OCI-LY7 (cell line): ENCODE measurements around the gene COX20. TPM values are rescaled to one million over a fixed set of nuclear protein-coding genes. Genes with fewer than 3 reads are reported as not detected.

ENCODE experiments used
- BruUV-seq: library from RNA; stranded (reverse); fragments of 400-500 nt; replicated peaks from 2 replicates; lab custom pipeline; 2021; lab: Mats Ljungman, UMichigan
- CTCF ChIA-PET: fragments of 300-600 bp; sonication (Branson Sonifier 250); formaldehyde crosslinking; loops from one replicate; lab custom pipeline; 2022; ENCODE audit warnings: antibody characterized with exemption; ENCODE audit not compliant: unreplicated experiment; lab: Charles Lee
- POLR2A ChIA-PET: fragments of 300-600 bp; sonication (Branson Sonifier 250); formaldehyde crosslinking; loops from one replicate; lab custom pipeline; 2022; ENCODE audit warnings: antibody characterized with exemption; lab: Charles Lee
- DNase-seq: peaks from one replicate; pipeline ENCODE4 v3.0.0-alpha.2; 2015; ENCODE audit warnings: low spot score
- H2AFZ ChIP-seq: fragments of 200-600 bp; sonication (generic), shearing (Covaris generic); 2 replicates; pipeline ENCODE4 v1.6.1; 2014; ENCODE audit warnings: mild to moderate bottlenecking, antibody characterized with exemption, low read length, moderate library complexity
- H3K27ac ChIP-seq: fragments of 200-600 bp; sonication (generic); 2 replicates; pipeline ENCODE4 v1.5.1; 2014; ENCODE audit warnings: mixed run types, low read depth, mild to moderate bottlenecking, moderate library complexity, low read length, inconsistent platforms; ENCODE audit not compliant: poor library complexity, severe bottlenecking
- H3K36me3 ChIP-seq: fragments of 200-600 bp; sonication (generic); 2 replicates; pipeline ENCODE4 v1.6.1; 2014; ENCODE audit warnings: mild to moderate bottlenecking, antibody characterized with exemption, low read length, moderate library complexity, mixed read lengths; ENCODE audit not compliant: insufficient read depth
- H3K4me1 ChIP-seq: fragments of 200-600 bp; sonication (generic); 2 replicates; pipeline ENCODE4 v1.5.1; 2014; ENCODE audit warnings: mild to moderate bottlenecking, low read length; ENCODE audit not compliant: insufficient read depth, poor library complexity, severe bottlenecking
- H3K4me2 ChIP-seq: fragments of 200-600 bp; sonication (generic); 2 replicates; pipeline ENCODE4 v1.6.1; 2014; ENCODE audit warnings: mild to moderate bottlenecking, low read length
- H3K4me3 ChIP-seq: fragments of 200-600 bp; sonication (generic); 2 replicates; pipeline ENCODE4 v1.5.1; 2014; ENCODE audit warnings: mild to moderate bottlenecking, low read depth, low read length; ENCODE audit not compliant: poor library complexity, severe bottlenecking
- H3K79me2 ChIP-seq: fragments of 200-600 bp; sonication (generic); 2 replicates; pipeline ENCODE4 v1.6.1; 2016; ENCODE audit warnings: low read depth, mild to moderate bottlenecking, low read length, moderate library complexity, mixed read lengths; ENCODE audit not compliant: insufficient read depth
- H3K9me2 ChIP-seq: fragments of 200-600 bp; sonication (generic); 2 replicates; pipeline ENCODE4 v1.6.1; 2016; ENCODE audit warnings: mild to moderate bottlenecking, low read length, mixed read lengths; ENCODE audit not compliant: insufficient read depth
- H3K9me3 ChIP-seq: fragments of 200-600 bp; sonication (generic); 2 replicates; pipeline ENCODE4 v1.6.1; 2014; ENCODE audit warnings: mild to moderate bottlenecking, mixed run types, low read length, mixed read lengths
- H4K20me1 ChIP-seq: fragments of 200-600 bp; sonication (generic); 2 replicates; pipeline ENCODE4 v1.6.1; 2014; ENCODE audit warnings: mild to moderate bottlenecking, antibody characterized with exemption, low read length, moderate library complexity, mixed read lengths; ENCODE audit not compliant: insufficient read depth
- EZH2phosphoT487 ChIP-seq: fragments of 200-600 bp; sonication (generic); IDR thresholded peaks from 2 replicates; pipeline ENCODE4 v1.6.1; 2018; ENCODE audit warnings: low read depth, borderline replicate concordance, mild to moderate bottlenecking, mixed run types, antibody characterized with exemption, low read length, moderate library complexity, mixed read lengths
- intact Hi-C: fragments of 100-400 bp; cut with micrococcal nuclease; formaldehyde crosslinking; loops from one replicate; pipeline ENCODE4 v1.10.0; 2022; ENCODE audit not compliant: unreplicated experiment
- total RNA-seq, 2 experiments: library from RNA; depleted of rRNA in 1 of 2; stranded (reverse); fragments of >200 nt in 1 of 2; shearing (Covaris generic) in 1 of 2; gene quantifications; 2 replicates each; pipeline ENCODE4 v1.2.3, GENCODE V29; 2014 to 2022
- TF ChIP-seq, protein P1 (sequence below): fragments of 200-600 bp; sonication (generic); conservative IDR thresholded peaks from 2 replicates; pipeline ENCODE4 v1.5.1; 2014; ENCODE audit warnings: mild to moderate bottlenecking, antibody characterized with exemption, low read length, moderate library complexity, mixed read lengths

COX20 gene
- total RNA-seq, 2 experiments from 2014 or later, result 12.7 to 26.3 TPM

DNA sequence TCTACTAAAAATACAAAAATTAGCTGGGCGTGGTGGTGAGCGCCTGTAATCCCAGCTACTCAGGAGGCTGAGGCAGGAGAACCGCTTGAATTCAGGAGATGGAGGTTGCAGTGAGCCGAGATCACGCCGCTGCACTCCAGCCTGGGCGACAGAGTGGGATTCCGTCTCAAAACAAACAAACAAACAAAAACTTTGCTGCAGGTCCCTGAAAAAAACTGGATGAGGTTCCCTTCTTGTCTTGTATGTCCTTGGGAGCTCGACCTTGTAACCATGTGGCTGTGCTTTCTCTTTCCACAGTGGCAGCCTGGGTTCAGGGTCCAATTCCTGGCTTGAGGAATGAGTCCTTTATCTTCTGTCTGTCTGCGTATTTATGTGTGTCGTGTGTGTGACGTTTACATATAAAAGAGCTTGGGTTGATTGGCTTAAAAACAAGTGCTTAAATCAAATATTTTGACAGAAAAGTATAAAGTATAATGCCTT, 18.0 kb upstream of the COX20 start:
- ChIA-PET POLR2A (no interaction called here), CTCF (no interaction called here)
- TF ChIP-seq EZH2phosphoT487, result no peak
- TF ChIP-seq, protein P1, sequence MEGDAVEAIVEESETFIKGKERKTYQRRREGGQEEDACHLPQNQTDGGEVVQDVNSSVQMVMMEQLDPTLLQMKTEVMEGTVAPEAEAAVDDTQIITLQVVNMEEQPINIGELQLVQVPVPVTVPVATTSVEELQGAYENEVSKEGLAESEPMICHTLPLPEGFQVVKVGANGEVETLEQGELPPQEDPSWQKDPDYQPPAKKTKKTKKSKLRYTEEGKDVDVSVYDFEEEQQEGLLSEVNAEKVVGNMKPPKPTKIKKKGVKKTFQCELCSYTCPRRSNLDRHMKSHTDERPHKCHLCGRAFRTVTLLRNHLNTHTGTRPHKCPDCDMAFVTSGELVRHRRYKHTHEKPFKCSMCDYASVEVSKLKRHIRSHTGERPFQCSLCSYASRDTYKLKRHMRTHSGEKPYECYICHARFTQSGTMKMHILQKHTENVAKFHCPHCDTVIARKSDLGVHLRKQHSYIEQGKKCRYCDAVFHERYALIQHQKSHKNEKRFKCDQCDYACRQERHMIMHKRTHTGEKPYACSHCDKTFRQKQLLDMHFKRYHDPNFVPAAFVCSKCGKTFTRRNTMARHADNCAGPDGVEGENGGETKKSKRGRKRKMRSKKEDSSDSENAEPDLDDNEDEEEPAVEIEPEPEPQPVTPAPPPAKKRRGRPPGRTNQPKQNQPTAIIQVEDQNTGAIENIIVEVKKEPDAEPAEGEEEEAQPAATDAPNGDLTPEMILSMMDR, result no peak
- Histone ChIP-seq H4K20me1 (no peaks in the 10 kb centered on the region), H3K4me3 (no peak overlapping the region), H3K36me3 (no peaks in the 10 kb centered on the region), H3K79me2 (no peaks in the 10 kb centered on the region), H3K9me3 (no peaks in the 10 kb centered on the region), H3K27ac (no peak overlapping the region), H3K4me1 (peaks cover 9% of the 10 kb centered on the region), H2AFZ (no peak overlapping the region), H3K4me2 (no peak overlapping the region), H3K9me2 (no peaks in the 10 kb centered on the region)
- DNase-seq, result no peak
- BruUV-seq, result no TSS peak
- intact Hi-C loops, result no loop called here

DNA sequence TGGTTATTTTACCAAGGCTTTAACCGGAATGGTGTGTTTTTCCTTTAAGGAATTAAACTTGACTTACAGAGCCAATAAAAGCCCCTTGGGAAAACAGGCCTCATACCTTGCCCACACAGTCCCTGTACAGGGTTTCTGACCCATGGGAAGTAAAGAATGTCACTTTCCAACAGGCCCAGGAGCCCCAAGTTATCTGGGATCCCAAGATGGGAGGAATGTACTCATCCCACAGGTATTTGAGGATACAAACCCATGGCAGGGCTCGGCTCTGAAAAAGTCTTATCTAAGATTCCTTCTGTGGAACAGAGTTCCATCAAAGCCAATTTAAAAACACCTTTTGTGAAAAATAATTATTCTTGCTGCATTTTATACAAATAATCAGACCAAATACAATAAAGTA, 15.3 kb upstream of the COX20 start:
- ChIA-PET CTCF (no interaction called here), POLR2A (interaction anchor here (1.0 kb wide), 1 partner anchor 141 kb away, joined by 3 read pairs; no protein-coding TSS in a partner anchor)
- no peak for DNase-seq
- Histone ChIP-seq H3K9me2 (no peaks in the 10 kb centered on the region), H3K4me1 (peaks cover 9% of the 10 kb centered on the region), H3K4me2 (no peak overlapping the region), H3K27ac (no peak overlapping the region), H2AFZ (no peak overlapping the region), H4K20me1 (no peaks in the 10 kb centered on the region), H3K9me3 (no peaks in the 10 kb centered on the region), H3K36me3 (no peaks in the 10 kb centered on the region), H3K4me3 (no peak overlapping the region), H3K79me2 (no peaks in the 10 kb centered on the region)
- BruUV-seq, result no TSS peak
- no peak for TF ChIP-seq EZH2phosphoT487
- TF ChIP-seq, protein P1, result no peak
- intact Hi-C loops, result no loop called here

DNA sequence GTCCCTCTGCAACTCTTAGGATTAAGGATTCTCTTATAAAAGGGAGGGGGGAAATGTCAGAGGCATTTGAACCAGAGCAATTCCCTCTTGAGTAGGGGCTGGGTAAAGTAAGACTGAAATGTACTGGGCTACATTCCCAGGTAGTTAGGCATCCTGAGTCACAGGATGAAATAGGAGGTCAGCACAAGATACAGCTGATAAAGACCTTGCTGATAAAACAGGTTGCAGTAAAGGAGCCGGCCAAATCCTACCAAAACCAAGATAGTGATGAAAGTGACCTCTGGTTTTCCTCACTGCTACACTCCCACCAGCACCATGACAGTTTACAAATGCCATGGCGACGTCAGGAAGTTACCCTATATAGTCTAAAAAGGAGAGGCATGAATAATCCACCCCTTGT, 14.3 kb upstream of the COX20 start:
- H3K27ac ChIP-seq, result no peak overlapping the region
- no peaks in the 10 kb centered on the region for H3K79me2 ChIP-seq
- intact Hi-C loops, result no loop called here
- no peaks in the 10 kb centered on the region for H3K36me3 ChIP-seq
- H4K20me1 ChIP-seq, result no peaks in the 10 kb centered on the region
- ChIA-PET POLR2A (interaction anchor here (1.0 kb wide), 1 partner anchor 140 kb away, joined by 3 read pairs; no protein-coding TSS in a partner anchor), CTCF (no interaction called here)
- no peak for TF ChIP-seq EZH2phosphoT487
- TF ChIP-seq, protein P1, result no peak
- no peaks in the 10 kb centered on the region for H3K9me3 ChIP-seq
- no TSS peak for BruUV-seq
- DNase-seq, result no peak
- H3K4me1 ChIP-seq, result peaks cover under 1% of the 10 kb centered on the region
- H2AFZ ChIP-seq, result no peak overlapping the region
- no peak overlapping the region for H3K4me2 ChIP-seq
- H3K9me2 ChIP-seq, result no peaks in the 10 kb centered on the region
- H3K4me3 ChIP-seq, result no peak overlapping the region
